Cardiac fibroblast (primary cell): ENCODE results near the gene C1QTNF7.

Experiments
- DNase-seq, 2 donors: peaks; one replicate each; pipeline versions ENCODE4 v3.0.0 to v3.0.0-alpha.2; 2010; ENCODE audit warnings: low read depth in 2 of 2
- H3K4me3 ChIP-seq, 2 donors: replicated peaks in 1 of 2; 1 replicate in 1 of 2; 2 replicates in 1 of 2; pipeline ENCODE4 v1.5.1; 2011; ENCODE audit warnings: low read depth in 2 of 2, low read length in 2 of 2, mild to moderate bottlenecking in 2 of 2, moderate library complexity in 1 of 2
- TF ChIP-seq, protein P1 (sequence below): IDR thresholded peaks from one replicate; pipeline ENCODE4 v1.5.1; 2011; ENCODE audit warnings: low read depth, mild to moderate bottlenecking, low read length, inconsistent platforms

The C1QTNF7 gene

DNA sequence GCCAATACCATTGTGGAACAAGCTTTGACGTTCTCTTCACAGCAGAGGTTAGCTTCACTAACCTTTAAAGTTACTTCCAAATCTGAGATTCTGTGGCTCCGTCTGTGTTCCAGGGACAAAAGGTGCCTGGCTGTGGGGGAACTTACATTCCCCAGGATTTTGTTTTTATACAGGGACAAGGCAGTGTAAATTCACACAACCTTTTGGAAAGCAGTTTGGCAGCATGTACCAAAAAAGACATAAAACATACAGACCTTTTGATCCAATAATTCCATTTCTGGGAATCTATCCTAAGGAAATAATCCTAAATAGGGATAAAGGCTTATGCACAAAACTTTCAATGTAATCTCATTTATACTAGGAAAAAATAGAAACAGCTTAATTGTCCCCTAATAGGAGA, 8.9 kb upstream of the C1QTNF7 start:
- DNase-seq, result no peak
- H3K4me3 ChIP-seq, result no peak overlapping the region
- TF ChIP-seq, protein P1, sequence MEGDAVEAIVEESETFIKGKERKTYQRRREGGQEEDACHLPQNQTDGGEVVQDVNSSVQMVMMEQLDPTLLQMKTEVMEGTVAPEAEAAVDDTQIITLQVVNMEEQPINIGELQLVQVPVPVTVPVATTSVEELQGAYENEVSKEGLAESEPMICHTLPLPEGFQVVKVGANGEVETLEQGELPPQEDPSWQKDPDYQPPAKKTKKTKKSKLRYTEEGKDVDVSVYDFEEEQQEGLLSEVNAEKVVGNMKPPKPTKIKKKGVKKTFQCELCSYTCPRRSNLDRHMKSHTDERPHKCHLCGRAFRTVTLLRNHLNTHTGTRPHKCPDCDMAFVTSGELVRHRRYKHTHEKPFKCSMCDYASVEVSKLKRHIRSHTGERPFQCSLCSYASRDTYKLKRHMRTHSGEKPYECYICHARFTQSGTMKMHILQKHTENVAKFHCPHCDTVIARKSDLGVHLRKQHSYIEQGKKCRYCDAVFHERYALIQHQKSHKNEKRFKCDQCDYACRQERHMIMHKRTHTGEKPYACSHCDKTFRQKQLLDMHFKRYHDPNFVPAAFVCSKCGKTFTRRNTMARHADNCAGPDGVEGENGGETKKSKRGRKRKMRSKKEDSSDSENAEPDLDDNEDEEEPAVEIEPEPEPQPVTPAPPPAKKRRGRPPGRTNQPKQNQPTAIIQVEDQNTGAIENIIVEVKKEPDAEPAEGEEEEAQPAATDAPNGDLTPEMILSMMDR, result no peak

DNA sequence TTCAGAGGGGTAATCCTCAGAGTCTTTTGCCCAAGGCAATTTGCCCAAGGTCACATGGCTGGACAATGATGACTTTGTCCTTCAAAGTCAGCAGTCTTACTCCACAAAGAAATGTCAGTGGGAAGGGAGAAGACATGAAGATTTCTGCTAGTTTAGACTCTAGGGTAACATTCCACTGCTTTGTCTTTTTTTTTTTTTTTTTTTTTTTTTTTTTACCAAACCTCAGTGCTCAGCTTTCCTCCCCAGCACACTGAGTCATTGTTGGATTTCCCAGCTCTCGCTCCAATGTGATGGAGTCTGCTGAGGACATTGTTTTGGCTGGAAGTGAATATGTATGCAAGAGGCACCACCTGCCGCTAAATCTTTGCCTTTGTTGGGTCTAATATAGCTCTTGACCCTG, 7.2 kb upstream of the C1QTNF7 start:
- no peak overlapping the region for H3K4me3 ChIP-seq
- peak; percentile 80 to 88 for DNase-seq
- TF ChIP-seq, protein P1, result no peak

DNA sequence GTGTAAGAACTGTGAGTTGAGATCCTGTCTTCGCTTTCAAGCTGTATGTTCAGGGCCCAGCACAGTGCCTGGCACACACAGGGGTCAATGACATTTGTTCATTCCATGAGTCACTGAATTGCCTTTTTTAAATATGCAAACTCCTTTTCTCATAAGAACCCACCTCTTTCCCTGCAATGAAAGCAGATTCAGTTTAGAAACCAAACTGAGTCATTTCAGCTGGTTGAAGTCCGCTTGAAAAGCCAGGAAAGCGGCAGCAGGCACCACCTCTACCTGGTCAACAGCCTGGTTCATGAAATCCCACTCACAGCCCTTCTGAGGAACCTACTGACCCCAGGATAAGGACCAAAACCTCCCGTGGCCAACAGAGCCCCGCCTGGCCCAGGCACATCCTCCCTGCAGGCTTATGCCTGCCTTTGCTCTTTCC, 4.5 kb upstream of the C1QTNF7 start:
- TF ChIP-seq, protein P1, result no peak
- DNase-seq, result no peak
- H3K4me3 ChIP-seq, result no peak overlapping the region

DNA sequence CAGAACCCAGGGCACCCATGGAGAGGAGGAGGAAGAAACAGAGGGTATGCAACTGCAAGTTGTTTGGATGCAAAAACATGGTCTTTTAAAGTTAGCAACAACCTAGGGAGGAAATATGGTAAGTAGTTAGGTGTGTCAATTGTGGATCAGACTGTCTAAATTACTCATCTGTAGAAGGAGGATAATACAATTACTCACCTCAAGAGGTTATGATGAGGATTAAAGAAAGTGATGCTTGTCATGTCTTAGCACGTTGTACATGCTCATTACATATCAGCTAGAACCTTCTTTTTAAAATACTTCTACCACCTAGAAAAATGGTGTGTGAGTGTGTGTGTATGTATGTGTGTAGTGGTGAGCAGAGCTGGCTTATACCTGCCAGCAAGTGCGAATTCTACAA, 2.3 kb upstream of the C1QTNF7 start:
- TF ChIP-seq, protein P1, result no peak
- H3K4me3 ChIP-seq, result no peak overlapping the region
- DNase-seq, result no peak

DNA sequence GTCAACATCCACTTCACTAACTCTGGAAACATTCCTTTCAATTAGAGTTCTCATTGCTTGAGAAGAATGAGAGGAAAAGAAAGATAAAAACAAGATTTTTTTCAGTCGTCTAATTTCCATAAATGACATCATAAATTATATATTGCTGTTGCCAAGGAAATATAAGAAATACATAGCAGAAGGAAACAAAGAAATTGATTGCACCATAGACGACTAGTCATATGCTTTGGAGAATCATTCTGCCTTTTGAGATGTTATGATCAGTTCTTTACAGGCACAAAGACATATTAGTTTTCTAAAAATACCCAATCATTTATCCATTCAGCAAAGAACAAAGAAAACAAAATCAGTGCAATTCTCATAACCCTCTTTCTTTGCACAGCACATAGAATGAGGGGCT, 672 bp upstream of the C1QTNF7 start:
- peak; percentile 23 to 73 for DNase-seq
- TF ChIP-seq, protein P1, result no peak
- no peak overlapping the region for H3K4me3 ChIP-seq

DNA sequence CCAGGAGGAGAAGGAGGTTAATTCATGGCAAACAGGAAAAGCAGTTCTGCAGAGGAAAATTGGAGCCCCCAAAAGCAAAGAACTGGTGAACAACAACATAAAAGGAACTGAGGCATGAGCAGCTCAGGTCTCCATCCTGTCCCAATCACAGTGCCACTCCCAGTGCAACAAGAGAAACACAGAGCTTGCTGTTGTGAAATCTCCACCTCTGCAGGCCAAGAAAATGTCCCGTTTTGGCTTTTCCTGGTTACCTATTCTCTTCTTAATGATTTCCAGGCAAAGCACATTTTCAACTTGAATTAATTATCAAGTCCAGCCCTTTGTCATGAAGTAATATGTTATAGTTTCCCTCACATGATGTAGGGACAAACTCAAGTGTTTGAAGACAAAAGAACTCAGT, 778 bp downstream of the C1QTNF7 start:
- no peak overlapping the region for H3K4me3 ChIP-seq
- DNase-seq, result no peak
- TF ChIP-seq, protein P1, result no peak

DNA sequence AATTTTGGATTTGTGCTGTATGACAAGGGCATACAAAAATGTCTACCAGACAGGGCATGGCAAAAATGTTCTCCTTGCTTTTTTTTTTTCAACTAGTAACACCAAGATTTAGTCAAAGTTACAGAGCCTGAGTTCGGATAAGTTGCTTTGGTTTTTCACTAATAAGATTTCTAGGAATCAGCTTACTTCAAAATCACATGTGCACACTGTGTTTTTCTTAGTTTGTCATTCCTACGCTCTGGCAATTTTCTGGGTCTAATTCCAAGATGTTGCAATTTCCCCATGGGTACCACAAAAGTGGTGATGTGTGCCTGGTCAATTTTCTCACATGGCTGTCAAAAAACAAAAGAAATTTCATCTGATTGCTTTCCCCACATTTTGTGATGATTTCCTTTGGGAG, 6.3 kb downstream of the C1QTNF7 start:
- peak; percentile 46 to 50 for DNase-seq
- TF ChIP-seq, protein P1, result no peak
- no peak overlapping the region for H3K4me3 ChIP-seq
